TTC549 (cell line): Measurements from ENCODE around the gene HAUS7.

Source experiments
- FAIRE-seq: peaks from 2 replicates; lab custom pipeline; 2012; peaks lifted over from hg19 to GRCh38; lab: Jason Lieb, UNC

Gene HAUS7

GRCh38 chrX:153454901-153455550 is 15.3 kb downstream of the HAUS7 start:
- no peak for FAIRE-seq

GRCh38 chrX:153450949-153451277 is 19.5 kb downstream of the HAUS7 start:
- no peak for FAIRE-seq

GRCh38 chrX:153450114-153450948 is 20.0 kb downstream of the HAUS7 start:
- FAIRE-seq: no peak

GRCh38 chrX:153449368-153450113 is 20.8 kb downstream of the HAUS7 start:
- FAIRE-seq: no peak

GRCh38 chrX:153448556-153449367 is 21.6 kb downstream of the HAUS7 start:
- no peak for FAIRE-seq

- no peak for FAIRE-seq
These were observed 22.8 kb downstream of the HAUS7 start for GRCh38 chrX:153447581-153447960.

- no peak for FAIRE-seq
These were observed 23.3 kb downstream of the HAUS7 start for GRCh38 chrX:153446950-153447580.

GRCh38 chrX:153446636-153446936 is 23.8 kb downstream of the HAUS7 start:
- no peak for FAIRE-seq

- FAIRE-seq: no peak
These were observed 24.3 kb downstream of the HAUS7 start, which contains the start of gene TREX2 for GRCh38 chrX:153445856-153446635. Gene TREX2, minus strand, starts transcription at chrX:153446056. Its CDS starts 626 bp downstream, at chrX:153445430.

- no peak for FAIRE-seq
These were observed 25.1 kb downstream of the HAUS7 start for GRCh38 chrX:153445106-153445855.

GRCh38 chrX:153444333-153445011 is 25.9 kb downstream of the HAUS7 start:
- FAIRE-seq: no peak

GRCh38 chrX:153443476-153444332 is 26.7 kb downstream of the HAUS7 start:
- no peak for FAIRE-seq

- no peak for FAIRE-seq
These were observed 27.9 kb downstream of the HAUS7 start for GRCh38 chrX:153442463-153442862.

- no peak for FAIRE-seq
These were observed 28.4 kb downstream of the HAUS7 start for GRCh38 chrX:153441981-153442380.

GRCh38 chrX:153441296-153441695 is 29.1 kb downstream of the HAUS7 start:
- no peak for FAIRE-seq

GRCh38 chrX:153440556-153441135 is 29.7 kb downstream of the HAUS7 start:
- FAIRE-seq: no peak

- FAIRE-seq: no peak
These were observed 30.4 kb downstream of the HAUS7 start for GRCh38 chrX:153439977-153440376.

- no peak for FAIRE-seq
These were observed 31.8 kb downstream of the HAUS7 start for GRCh38 chrX:153438532-153438931.
